Stimulated activated CD8-positive, alpha-beta memory T cell treated with anti-CD3 and anti-CD28 coated beads, Interleukin-15, amount 100 ng/mL, for 4 hours (primary cell): ENCODE measurements around the gene SMIM44.
A peak's percentile ranks its signal among the peaks of the same experiment; 100 is the strongest.

Experiments used
- DNase-seq, 2 donors: peaks; one replicate each; pipeline ENCODE4 v3.0.0-alpha.2; 2020; ENCODE audit warnings: low read depth in 2 of 2

Gene SMIM44

GRCh38 chr19:3500429-3501101, 17.3 kb upstream of the SMIM44 start, which contains the start of gene DOHH:
DOHH (minus strand) TSS chr19:3500674; CDS start chr19:3496814, 3,860 bp downstream.
- peak; percentile 86 to 96 for DNase-seq

- no peak for DNase-seq
These were observed 16.6 kb upstream of the SMIM44 start for GRCh38 chr19:3499738-3500428.

GRCh38 chr19:3497757-3498520, 14.7 kb upstream of the SMIM44 start:
- DNase-seq = no peak

- DNase-seq = no peak
These were observed 13.4 kb upstream of the SMIM44 start for GRCh38 chr19:3496392-3497273.

- DNase-seq = no peak
These were observed 11.3 kb upstream of the SMIM44 start for GRCh38 chr19:3494559-3494958.

GRCh38 chr19:3494051-3494450, 10.8 kb upstream of the SMIM44 start:
- no peak for DNase-seq

- DNase-seq = no peak
These were observed 10.4 kb upstream of the SMIM44 start for GRCh38 chr19:3493651-3494050.

GRCh38 chr19:3492919-3493318, 9.7 kb upstream of the SMIM44 start:
- no peak for DNase-seq

- no peak for DNase-seq
These were observed 9.0 kb upstream of the SMIM44 start for GRCh38 chr19:3492131-3492839.

- no peak for DNase-seq
These were observed 8.3 kb upstream of the SMIM44 start for GRCh38 chr19:3491396-3492119.

GRCh38 chr19:3482507-3483225, 575 bp downstream of the SMIM44 start:
- DNase-seq = no peak

- no peak for DNase-seq
These were observed 1.8 kb downstream of the SMIM44 start for GRCh38 chr19:3481241-3482090.

GRCh38 chr19:3480383-3481091, 2.7 kb downstream of the SMIM44 start, which contains the start of gene SMIM24:
SMIM24 (minus strand) TSS chr19:3480525; CDS start chr19:3480463, 62 bp downstream.
- no peak for DNase-seq

- no peak for DNase-seq
These were observed 3.4 kb downstream of the SMIM44 start for GRCh38 chr19:3479834-3480215.

- no peak for DNase-seq
These were observed 3.9 kb downstream of the SMIM44 start for GRCh38 chr19:3479177-3479833.

GRCh38 chr19:3478409-3479176, 4.6 kb downstream of the SMIM44 start:
- DNase-seq = no peak

GRCh38 chr19:3477951-3478350, 5.3 kb downstream of the SMIM44 start:
- no peak for DNase-seq
